C4-2B (cell line): ENCODE data around the gene ZDHHC3.
A peak's percentile ranks its signal among the peaks of the same experiment; 100 is the strongest.

ENCODE experiments used
- H3K27ac ChIP-seq: fragments of 450-650 bp; 2 replicates; pipeline ENCODE4 v1.5.1; 2017
- ZFX ChIP-seq: fragments of 450-650 bp; IDR thresholded peaks from 2 replicates; pipeline ENCODE4 v1.6.1; 2017
- TF ChIP-seq, protein P1 (sequence below): fragments of 450-650 bp; conservative IDR thresholded peaks from 2 replicates; pipeline ENCODE4 v1.5.1; 2017; ENCODE audit warnings: mild to moderate bottlenecking

Gene ZDHHC3

DNA sequence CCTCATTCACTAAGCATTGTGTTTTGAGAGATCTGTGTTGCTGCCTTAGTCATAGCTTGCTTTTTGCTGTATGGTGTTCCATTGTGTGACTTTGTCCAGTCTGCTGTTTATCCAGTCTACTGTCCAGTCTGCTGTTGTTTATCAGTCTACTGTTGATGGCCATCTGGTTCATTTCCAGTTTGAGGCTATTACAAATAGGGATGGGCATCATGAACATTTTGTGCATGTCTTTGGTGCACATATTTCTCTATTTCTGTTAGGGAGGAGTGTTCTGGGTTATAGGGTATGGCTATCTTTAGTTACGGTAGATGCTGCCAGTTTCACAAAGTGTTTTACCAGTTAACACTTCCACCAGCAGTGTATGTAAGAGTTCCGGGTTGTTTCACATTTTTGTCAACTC lies 27.9 kb upstream of the ZDHHC3 start:
- no peak overlapping the region for H3K27ac ChIP-seq
- no peak for TF ChIP-seq ZFX
- TF ChIP-seq, protein P1, sequence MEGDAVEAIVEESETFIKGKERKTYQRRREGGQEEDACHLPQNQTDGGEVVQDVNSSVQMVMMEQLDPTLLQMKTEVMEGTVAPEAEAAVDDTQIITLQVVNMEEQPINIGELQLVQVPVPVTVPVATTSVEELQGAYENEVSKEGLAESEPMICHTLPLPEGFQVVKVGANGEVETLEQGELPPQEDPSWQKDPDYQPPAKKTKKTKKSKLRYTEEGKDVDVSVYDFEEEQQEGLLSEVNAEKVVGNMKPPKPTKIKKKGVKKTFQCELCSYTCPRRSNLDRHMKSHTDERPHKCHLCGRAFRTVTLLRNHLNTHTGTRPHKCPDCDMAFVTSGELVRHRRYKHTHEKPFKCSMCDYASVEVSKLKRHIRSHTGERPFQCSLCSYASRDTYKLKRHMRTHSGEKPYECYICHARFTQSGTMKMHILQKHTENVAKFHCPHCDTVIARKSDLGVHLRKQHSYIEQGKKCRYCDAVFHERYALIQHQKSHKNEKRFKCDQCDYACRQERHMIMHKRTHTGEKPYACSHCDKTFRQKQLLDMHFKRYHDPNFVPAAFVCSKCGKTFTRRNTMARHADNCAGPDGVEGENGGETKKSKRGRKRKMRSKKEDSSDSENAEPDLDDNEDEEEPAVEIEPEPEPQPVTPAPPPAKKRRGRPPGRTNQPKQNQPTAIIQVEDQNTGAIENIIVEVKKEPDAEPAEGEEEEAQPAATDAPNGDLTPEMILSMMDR = no peak

- H3K27ac ChIP-seq = no peak overlapping the region
- TF ChIP-seq, protein P1 = no peak
- TF ChIP-seq ZFX = no peak
Measured at GRCh38 chr3:45003406-45003805, 27.4 kb upstream of the ZDHHC3 start.

DNA sequence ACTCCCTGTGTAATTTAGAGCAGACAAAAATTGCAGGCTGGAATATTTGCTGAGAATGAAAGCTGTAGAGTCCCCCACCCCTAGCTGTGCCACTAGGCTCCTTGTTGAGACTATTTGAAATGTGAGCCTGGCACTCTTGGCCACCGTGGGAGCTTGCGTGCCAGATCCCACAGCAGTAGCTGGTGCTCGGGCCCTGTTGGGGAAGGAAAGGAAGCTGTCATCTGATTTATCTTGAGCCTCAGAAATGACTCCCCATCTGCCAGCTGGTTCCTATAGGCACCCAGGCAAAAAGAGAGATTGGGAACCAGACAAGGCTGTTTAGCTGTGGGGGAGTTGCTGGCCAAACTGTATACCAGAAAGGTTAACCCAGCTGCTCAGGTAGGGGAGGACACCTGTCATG lies 26.7 kb upstream of the ZDHHC3 start:
- TF ChIP-seq, protein P1 = no peak
- H3K27ac ChIP-seq = no peak overlapping the region

GRCh38 chr3:45002139-45002660 lies 26.2 kb upstream of the ZDHHC3 start:
- TF ChIP-seq, protein P1 = no peak
- TF ChIP-seq ZFX = no peak
- H3K27ac ChIP-seq = no peak overlapping the region

- H3K27ac ChIP-seq = no peak overlapping the region
- no peak for TF ChIP-seq ZFX
- TF ChIP-seq, protein P1 = 0 out of 2 replicates have a peak, but pooled peaks have one; percentile 6
Measured at GRCh38 chr3:45001738-45002137, 25.8 kb upstream of the ZDHHC3 start.

- TF ChIP-seq, protein P1 = no peak
- no peak overlapping the region for H3K27ac ChIP-seq
Measured at GRCh38 chr3:45000823-45001222, 24.8 kb upstream of the ZDHHC3 start.

DNA sequence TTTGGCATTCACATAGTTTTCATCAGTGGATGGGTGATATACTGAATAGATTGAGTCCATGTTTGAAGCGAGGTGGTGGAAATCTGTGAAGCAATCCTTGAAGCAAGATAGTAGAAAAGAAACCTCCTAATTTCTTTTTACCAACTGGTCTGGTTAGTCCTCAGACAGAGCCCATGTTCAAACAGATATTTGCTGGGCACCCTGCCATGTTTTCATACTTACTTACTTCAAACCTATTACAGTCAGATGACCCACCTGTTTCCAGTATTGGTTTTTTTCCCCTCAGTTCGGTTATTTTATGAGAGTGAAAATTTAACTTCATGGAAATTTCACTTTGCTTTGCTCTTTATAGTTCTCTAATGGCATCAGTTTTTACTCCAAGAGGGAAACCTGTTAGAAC lies 23.8 kb upstream of the ZDHHC3 start:
- H3K27ac ChIP-seq = no peak overlapping the region
- TF ChIP-seq, protein P1 = no peak
- no peak for TF ChIP-seq ZFX
